Gastrocnemius medialis (tissue), 4 donors: ENCODE results near the gene KIFC3.

ENCODE experiments used
- POLR2A ChIP-seq, 2 donors: fragments of 450-650 bp; IDR thresholded peaks; one replicate each; pipeline ENCODE4 v1.6.1; 2017; ENCODE audit warnings: antibody characterized with exemption in 2 of 2, mild to moderate bottlenecking in 2 of 2, moderate library complexity in 2 of 2
- TF ChIP-seq, protein P1 (sequence below), 5 experiments: fragments of 450-650 bp in 3 of 5; fragments of 200-600 bp in 2 of 5; sonication (generic) in 2 of 5; IDR thresholded peaks in 4 of 5; conservative IDR thresholded peaks in 1 of 5; 1 replicate in 4 of 5; 2 replicates in 1 of 5; pipeline ENCODE4 v1.5.1; 2016 to 2019; ENCODE audit warnings: antibody characterized with exemption in 5 of 5, mild to moderate bottlenecking in 3 of 5, moderate library complexity in 3 of 5

DNA sequence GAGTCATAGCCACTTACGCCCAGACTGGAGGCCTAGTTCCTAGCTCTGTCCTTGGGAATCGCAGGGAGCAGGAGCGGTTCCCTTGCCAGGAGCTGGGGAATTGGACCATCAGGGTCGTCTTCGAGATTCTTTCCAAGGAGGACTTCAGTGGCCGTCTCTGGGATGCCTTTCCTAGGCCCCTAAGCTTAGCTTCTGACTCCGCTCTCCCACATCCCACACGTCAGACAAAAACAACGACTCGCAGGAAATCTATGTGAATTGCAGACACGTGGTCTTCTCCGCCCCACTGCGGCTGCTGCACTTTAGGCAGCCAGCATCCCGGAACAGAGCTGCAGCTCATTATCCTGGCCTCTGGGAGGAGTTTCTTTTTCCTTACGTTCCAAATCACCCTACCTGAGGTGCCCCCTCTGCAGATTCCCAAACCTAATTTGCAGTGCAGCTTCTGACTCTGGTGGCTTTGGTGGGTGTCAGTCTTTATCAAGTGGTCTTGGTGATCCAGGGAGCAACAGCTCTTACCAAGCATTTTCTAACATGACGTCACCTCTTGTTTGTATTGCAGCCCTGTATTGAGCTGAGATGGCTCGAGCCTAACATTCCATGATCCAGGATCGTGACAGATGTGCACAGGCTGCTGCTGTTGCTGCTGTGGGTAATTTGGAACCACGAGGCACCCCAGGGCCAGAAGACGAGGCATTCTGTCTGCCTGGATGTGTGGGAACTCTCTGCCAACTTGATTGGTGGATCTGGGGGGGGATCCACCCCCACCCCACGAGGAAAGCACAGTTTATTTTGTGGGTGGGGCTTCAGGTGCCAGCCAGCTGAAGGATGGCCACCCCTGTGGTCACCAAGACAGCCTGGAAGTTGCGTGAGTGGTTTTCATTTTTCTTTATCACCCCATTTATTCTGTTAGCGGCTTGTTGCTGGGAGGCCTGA lies 65.6 kb downstream of the KIFC3 start:
- TF ChIP-seq, protein P1, sequence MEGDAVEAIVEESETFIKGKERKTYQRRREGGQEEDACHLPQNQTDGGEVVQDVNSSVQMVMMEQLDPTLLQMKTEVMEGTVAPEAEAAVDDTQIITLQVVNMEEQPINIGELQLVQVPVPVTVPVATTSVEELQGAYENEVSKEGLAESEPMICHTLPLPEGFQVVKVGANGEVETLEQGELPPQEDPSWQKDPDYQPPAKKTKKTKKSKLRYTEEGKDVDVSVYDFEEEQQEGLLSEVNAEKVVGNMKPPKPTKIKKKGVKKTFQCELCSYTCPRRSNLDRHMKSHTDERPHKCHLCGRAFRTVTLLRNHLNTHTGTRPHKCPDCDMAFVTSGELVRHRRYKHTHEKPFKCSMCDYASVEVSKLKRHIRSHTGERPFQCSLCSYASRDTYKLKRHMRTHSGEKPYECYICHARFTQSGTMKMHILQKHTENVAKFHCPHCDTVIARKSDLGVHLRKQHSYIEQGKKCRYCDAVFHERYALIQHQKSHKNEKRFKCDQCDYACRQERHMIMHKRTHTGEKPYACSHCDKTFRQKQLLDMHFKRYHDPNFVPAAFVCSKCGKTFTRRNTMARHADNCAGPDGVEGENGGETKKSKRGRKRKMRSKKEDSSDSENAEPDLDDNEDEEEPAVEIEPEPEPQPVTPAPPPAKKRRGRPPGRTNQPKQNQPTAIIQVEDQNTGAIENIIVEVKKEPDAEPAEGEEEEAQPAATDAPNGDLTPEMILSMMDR (IDR thresholded peaks at IDR 0.05 in 4 of 5, conservative IDR thresholded peaks at IDR 0.05 in 1 of 5) = no peak
- no peak for TF ChIP-seq POLR2A (IDR thresholded peaks at IDR 0.05)
